HCT116 (cell line): ENCODE data around the gene NEK7. TPM values are rescaled to one million over a fixed set of nuclear protein-coding genes. Genes with fewer than 3 reads are reported as not detected.

Source experiments
- ATAC-seq: fragments of 200-7000 bp; cut with Tn5 transposase; 2 replicates; pipeline ENCODE4 v1.9.1; 2020; ENCODE audit warnings: mild to moderate bottlenecking, moderate library complexity
- BruUV-seq: library from RNA; stranded (reverse); fragments of 400-500 nt; replicated peaks from 2 replicates; lab custom pipeline; 2021; lab: Mats Ljungman, UMichigan
- CTCF ChIA-PET: fragments of 300-600 bp; sonication (Branson Sonifier 250); formaldehyde crosslinking; loops from one replicate; lab custom pipeline; 2021; ENCODE audit warnings: antibody characterized with exemption; lab: Charles Lee
- POLR2A ChIA-PET: fragments of 300-600, 350-600 bp; sonication (Branson Sonifier 250); formaldehyde crosslinking; loops from one replicate; lab custom pipeline; 2021; ENCODE audit warnings: antibody characterized with exemption; lab: Charles Lee
- RAD21 ChIA-PET, 2 experiments: fragments of 300-600 bp; sonication (Branson Sonifier 250); formaldehyde crosslinking; loops; one replicate each; lab custom pipeline; 2023; ENCODE audit warnings: low total read pairs in 2 of 2; ENCODE audit not compliant: uncharacterized antibody in 2 of 2, unreplicated experiment in 2 of 2, low non-redundant PET in 1 of 2; lab: Charles Lee
- DNase-seq: peaks from one replicate; pipeline ENCODE4 v3.0.0-alpha.2; 2010; ENCODE audit warnings: low read depth, low spot score
- H2AFZ ChIP-seq: fragments of 200-600 bp; shearing (Covaris generic), sonication (generic); 2 replicates; pipeline ENCODE4 v1.6.1; 2017; ENCODE audit warnings: low read depth, mixed run types, mixed read lengths, antibody characterized with exemption, low read length; ENCODE audit not compliant: poor library complexity, severe bottlenecking
- H3K27ac ChIP-seq: 2 replicates; pipeline ENCODE4 v1.5.1; 2012; ENCODE audit warnings: low read depth, low read length
- H3K27me3 ChIP-seq: fragments of 200-600 bp; sonication (generic); 2 replicates; pipeline ENCODE4 v1.6.1; 2016; ENCODE audit warnings: mixed run types, low read length, mixed read lengths; ENCODE audit not compliant: insufficient read depth
- H3K36me3 ChIP-seq, 2 experiments: fragments of 200-500 bp in 1 of 2; fragments of 200-600 bp in 1 of 2; sonication (Bioruptor generic) in 1 of 2; sonication (generic) in 1 of 2; 2 replicates each; pipeline versions ENCODE4 v1.5.1 to v1.6.1; 2014 to 2016; ENCODE audit warnings: low read length in 2 of 2, inconsistent platforms in 1 of 2, mixed read lengths in 1 of 2, mixed run types in 1 of 2; ENCODE audit not compliant: insufficient read depth in 2 of 2, control insufficient read depth in 1 of 2
- H3K4me1 ChIP-seq, 2 experiments: fragments of 200-600 bp in 1 of 2; sonication (generic) in 1 of 2; 2 replicates each; pipeline versions ENCODE4 v1.5.1 to v1.6.1; 2012 to 2017; ENCODE audit warnings: low read length in 2 of 2, inconsistent platforms in 1 of 2, mild to moderate bottlenecking in 1 of 2, mixed read lengths in 1 of 2, mixed run types in 1 of 2, moderate library complexity in 1 of 2; ENCODE audit not compliant: insufficient read depth in 2 of 2, control insufficient read depth in 1 of 2
- H3K4me2 ChIP-seq: fragments of 200-600 bp; sonication (generic); 2 replicates; pipeline ENCODE4 v1.6.1; 2017; ENCODE audit warnings: mixed run types, low read length, mixed read lengths
- H3K4me3 ChIP-seq, 2 experiments: fragments of 200-600 bp in 1 of 2; sonication (generic) in 1 of 2; replicated peaks in 1 of 2; 2 replicates each; pipeline ENCODE4 v1.5.1; 2011 to 2016; ENCODE audit warnings: low read length in 2 of 2, control low read depth in 1 of 2, low read depth in 1 of 2, mild to moderate bottlenecking in 1 of 2, mixed read lengths in 1 of 2, mixed run types in 1 of 2
- H3K79me2 ChIP-seq: fragments of 200-600 bp; sonication (generic); 2 replicates; pipeline ENCODE4 v1.6.1; 2017; ENCODE audit warnings: mild to moderate bottlenecking, mixed run types, low read length, moderate library complexity, mixed read lengths; ENCODE audit not compliant: insufficient read depth
- H3K9ac ChIP-seq: fragments of 200-600 bp; sonication (generic); 2 replicates; pipeline ENCODE4 v1.6.1; 2016; ENCODE audit warnings: low read length, mixed read lengths
- H3K9me2 ChIP-seq: fragments of 200-600 bp; sonication (generic), shearing (Covaris generic); 2 replicates; pipeline ENCODE4 v1.6.1; 2017; ENCODE audit warnings: mixed run types, mild to moderate bottlenecking, moderate library complexity; ENCODE audit not compliant: insufficient read depth
- H3K9me3 ChIP-seq, 2 experiments: fragments of 200-500 bp in 1 of 2; fragments of 200-600 bp in 1 of 2; sonication (Bioruptor generic) in 1 of 2; sonication (generic) in 1 of 2; 2 replicates each; pipeline ENCODE4 v1.6.1; 2014 to 2017; ENCODE audit warnings: low read length in 2 of 2, mixed read lengths in 2 of 2, inconsistent platforms in 1 of 2, low read depth in 1 of 2, mild to moderate bottlenecking in 1 of 2, mixed run types in 1 of 2, moderate library complexity in 1 of 2; ENCODE audit not compliant: control insufficient read depth in 1 of 2, insufficient read depth in 1 of 2
- H4K20me1 ChIP-seq: fragments of 200-600 bp; sonication (generic), shearing (Covaris generic); 2 replicates; pipeline ENCODE4 v1.6.1; 2017; ENCODE audit warnings: mixed run types, mild to moderate bottlenecking, moderate library complexity; ENCODE audit not compliant: insufficient read depth
- CEBPB ChIP-seq: IDR thresholded peaks from 2 replicates; pipeline ENCODE4 v1.6.1; 2012; ENCODE audit warnings: low read depth
- EGR1 ChIP-seq: IDR thresholded peaks from 2 replicates; pipeline ENCODE4 v1.6.1; 2012; ENCODE audit warnings: low read depth
- ELF1 ChIP-seq: IDR thresholded peaks from 2 replicates; pipeline ENCODE4 v1.6.1; 2012; ENCODE audit warnings: low read depth, borderline replicate concordance
- EZH2phosphoT487 ChIP-seq: fragments of 200-600 bp; IDR thresholded peaks from 2 replicates; pipeline ENCODE4 v1.6.1; 2018; ENCODE audit warnings: antibody characterized with exemption, borderline replicate concordance
- FOSL1 ChIP-seq: IDR thresholded peaks from 2 replicates; pipeline ENCODE4 v1.6.1; 2012; ENCODE audit warnings: low read depth
- JUND ChIP-seq: IDR thresholded peaks from 2 replicates; pipeline ENCODE4 v1.6.1; 2012
- MAX ChIP-seq: IDR thresholded peaks from 2 replicates; pipeline ENCODE4 v1.6.1; 2012
- RAD21 ChIP-seq: IDR thresholded peaks from 2 replicates; pipeline ENCODE4 v1.6.1; 2012; ENCODE audit warnings: low read depth, mild to moderate bottlenecking
- SIN3A ChIP-seq: IDR thresholded peaks from 2 replicates; pipeline ENCODE4 v1.6.1; 2012; ENCODE audit warnings: low read depth
- SP1 ChIP-seq: IDR thresholded peaks from 2 replicates; pipeline ENCODE4 v1.6.1; 2012; ENCODE audit warnings: low read depth
- SRF ChIP-seq: IDR thresholded peaks from 2 replicates; pipeline ENCODE4 v1.6.1; 2012; ENCODE audit warnings: low read depth
- YY1 ChIP-seq: IDR thresholded peaks from 2 replicates; pipeline ENCODE4 v1.6.1; 2011; ENCODE audit warnings: low read length, low read depth, moderate library complexity, mild to moderate bottlenecking; ENCODE audit not compliant: insufficient replicate concordance; ENCODE audit errors: extremely low read depth
- ZBTB33 ChIP-seq: IDR thresholded peaks from 2 replicates; pipeline ENCODE4 v1.6.1; 2011; ENCODE audit warnings: mild to moderate bottlenecking, low read length, moderate library complexity; ENCODE audit not compliant: insufficient replicate concordance; ENCODE audit errors: extremely low read depth
- ZNF274 ChIP-seq: fragments of 200-500 bp; sonication (Bioruptor generic); IDR thresholded peaks from 2 replicates; pipeline ENCODE4 v1.6.1; 2014; ENCODE audit warnings: mild to moderate bottlenecking, low read depth, low read length, inconsistent platforms
- intact Hi-C: fragments of 100-400 bp; cut with micrococcal nuclease; formaldehyde crosslinking; loops from 2 replicates; pipeline ENCODE4 v1.10.0; 2022
- total RNA-seq: library from RNA; stranded (reverse); gene quantifications from one replicate; pipeline ENCODE4 v1.2.1, GENCODE V29; 2021; ENCODE audit not compliant: unreplicated experiment
- TF ChIP-seq, protein P1 (sequence below): IDR thresholded peaks from 2 replicates; pipeline ENCODE4 v1.6.1; 2012; ENCODE audit warnings: low read depth

The NEK7 gene
- total RNA-seq, 1 experiment from 2014 or later, result 33.0 TPM

DNA sequence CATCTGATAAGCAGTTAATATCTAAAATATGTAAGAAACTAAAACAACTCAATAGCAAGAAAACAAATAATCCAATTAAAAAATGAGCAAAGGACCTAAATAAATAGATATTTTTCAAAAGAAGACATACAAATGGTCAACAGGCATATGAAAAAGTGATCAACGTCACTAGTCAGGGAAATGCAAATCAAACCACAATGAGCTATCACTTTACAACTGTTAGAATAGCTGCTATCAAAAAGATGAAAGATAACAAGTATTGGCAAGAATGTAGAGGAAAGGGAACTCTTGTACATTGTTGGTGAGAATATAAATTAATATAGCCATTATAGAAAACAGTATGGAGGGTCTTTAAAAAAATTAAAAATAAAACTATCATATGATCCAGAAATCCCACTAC, 40.7 kb upstream of the NEK7 start:
- no peaks in the 10 kb centered on the region for H3K9me2 ChIP-seq
- no peak overlapping the region for H3K27ac ChIP-seq
- H3K36me3 ChIP-seq, result no peaks in the 10 kb centered on the region
- H3K27me3 ChIP-seq, result no peaks in the 10 kb centered on the region
- H3K9ac ChIP-seq, result no peak overlapping the region
- no peak overlapping the region for H2AFZ ChIP-seq
- H4K20me1 ChIP-seq, result no peaks in the 10 kb centered on the region
- no peak for DNase-seq
- BruUV-seq, result no TSS peak
- H3K79me2 ChIP-seq, result no peaks in the 10 kb centered on the region
- RAD21 ChIA-PET, result no interaction called here
- CTCF ChIA-PET, result interaction anchor here (1.4 kb wide), 1 partner anchor 11 kb away, joined by 4 read pairs; no protein-coding TSS in a partner anchor
- no peak overlapping the region for H3K4me3 ChIP-seq
- TF ChIP-seq, protein P1, sequence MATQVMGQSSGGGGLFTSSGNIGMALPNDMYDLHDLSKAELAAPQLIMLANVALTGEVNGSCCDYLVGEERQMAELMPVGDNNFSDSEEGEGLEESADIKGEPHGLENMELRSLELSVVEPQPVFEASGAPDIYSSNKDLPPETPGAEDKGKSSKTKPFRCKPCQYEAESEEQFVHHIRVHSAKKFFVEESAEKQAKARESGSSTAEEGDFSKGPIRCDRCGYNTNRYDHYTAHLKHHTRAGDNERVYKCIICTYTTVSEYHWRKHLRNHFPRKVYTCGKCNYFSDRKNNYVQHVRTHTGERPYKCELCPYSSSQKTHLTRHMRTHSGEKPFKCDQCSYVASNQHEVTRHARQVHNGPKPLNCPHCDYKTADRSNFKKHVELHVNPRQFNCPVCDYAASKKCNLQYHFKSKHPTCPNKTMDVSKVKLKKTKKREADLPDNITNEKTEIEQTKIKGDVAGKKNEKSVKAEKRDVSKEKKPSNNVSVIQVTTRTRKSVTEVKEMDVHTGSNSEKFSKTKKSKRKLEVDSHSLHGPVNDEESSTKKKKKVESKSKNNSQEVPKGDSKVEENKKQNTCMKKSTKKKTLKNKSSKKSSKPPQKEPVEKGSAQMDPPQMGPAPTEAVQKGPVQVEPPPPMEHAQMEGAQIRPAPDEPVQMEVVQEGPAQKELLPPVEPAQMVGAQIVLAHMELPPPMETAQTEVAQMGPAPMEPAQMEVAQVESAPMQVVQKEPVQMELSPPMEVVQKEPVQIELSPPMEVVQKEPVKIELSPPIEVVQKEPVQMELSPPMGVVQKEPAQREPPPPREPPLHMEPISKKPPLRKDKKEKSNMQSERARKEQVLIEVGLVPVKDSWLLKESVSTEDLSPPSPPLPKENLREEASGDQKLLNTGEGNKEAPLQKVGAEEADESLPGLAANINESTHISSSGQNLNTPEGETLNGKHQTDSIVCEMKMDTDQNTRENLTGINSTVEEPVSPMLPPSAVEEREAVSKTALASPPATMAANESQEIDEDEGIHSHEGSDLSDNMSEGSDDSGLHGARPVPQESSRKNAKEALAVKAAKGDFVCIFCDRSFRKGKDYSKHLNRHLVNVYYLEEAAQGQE, result no peak
- TF ChIP-seq YY1 (no peak), ZNF274 (no peak), SRF (no peak), SP1 (no peak), ZBTB33 (no peak), EZH2phosphoT487 (no peak), RAD21 (no peak), MAX (no peak), EGR1 (no peak), ELF1 (no peak), SIN3A (no peak), FOSL1 (no peak), JUND (no peak), CEBPB (no peak)
- TF ChIP-seq, all 23 proteins: peak for 0
- Histone ChIP-seq H3K4me1 (peaks cover 1 to 6% of the 10 kb centered on the region in 2 experiments; a peak in 3 of 4 replicates), H3K4me2 (no peak overlapping the region), H3K9me3 (no peaks in the 10 kb centered on the region)
- ATAC-seq, result no peak
- POLR2A ChIA-PET, result no interaction called here
- intact Hi-C loops, result no loop called here
